Measurements from ENCODE around the gene MYO10.
"Not testable (repeated sequence)": the region's sequence is repeated elsewhere in the genome, so short reads cannot be mapped to it uniquely, and the experiment has no call there.

MYO10 gene

DNA sequence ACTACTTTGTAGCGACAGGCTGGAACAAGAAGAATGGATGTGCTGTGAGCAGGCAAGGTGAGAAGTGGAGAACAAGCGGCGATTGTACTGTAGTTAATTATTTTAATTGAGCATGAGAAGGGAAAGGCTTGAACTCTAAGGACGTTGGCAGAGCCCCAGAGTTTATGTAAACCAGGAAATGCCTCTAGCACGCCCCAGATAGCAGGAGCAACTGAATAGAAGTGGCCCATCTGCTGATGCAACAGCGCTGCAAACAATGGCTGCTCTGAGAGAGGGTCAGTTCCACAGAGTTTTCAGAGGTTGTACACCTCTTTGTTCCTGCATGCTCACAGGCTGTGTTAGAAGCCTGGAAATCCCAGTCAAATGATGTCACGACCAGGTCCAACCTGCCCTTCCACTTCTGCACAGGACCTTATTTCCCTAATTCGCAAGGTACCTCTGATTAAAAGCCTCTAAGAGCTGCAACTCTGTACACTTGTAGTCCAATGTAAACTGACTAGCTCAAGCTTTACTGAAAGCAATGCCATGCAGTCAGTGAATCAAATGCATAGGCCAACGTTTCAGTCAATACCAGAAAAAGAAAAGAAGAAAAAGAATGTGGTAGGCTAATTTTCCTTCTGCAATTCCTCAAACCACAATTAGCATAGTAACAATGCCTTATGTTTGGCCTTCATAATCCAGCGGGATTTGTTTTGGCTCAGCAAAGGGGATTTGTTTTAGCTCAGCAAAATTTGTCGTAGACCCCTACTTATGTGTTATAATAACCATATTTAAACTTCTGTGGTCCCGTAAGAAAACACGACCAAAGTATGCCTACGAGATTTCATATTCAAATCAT lies 199.7 kb downstream of the MYO10 start:
- no peaks in the 10 kb centered on the region for H3K9me3 Mint-ChIP-seq
- ATAC-seq (ENCODE audit: low read depth) (no peak), DNase-seq (ENCODE audit: low spot score in 2 of 2) (no peak)
- no peak overlapping the region for H3K27ac Mint-ChIP-seq
- H3K27me3 Mint-ChIP-seq: peaks cover 9% of the 10 kb centered on the region
- no peak overlapping the region for H3K4me3 Mint-ChIP-seq
- no peaks in the 10 kb centered on the region for H3K4me1 Mint-ChIP-seq
- no peaks in the 10 kb centered on the region for H3K36me3 Mint-ChIP-seq

- no peak for DNase-seq (ENCODE audit: low spot score in 2 of 2)
- no peak for ATAC-seq (ENCODE audit: low read depth)
- H3K27me3 Mint-ChIP-seq: peaks cover 11% of the 10 kb centered on the region
Observed at GRCh38 chr5:16735101-16736060, 200.7 kb downstream of the MYO10 start.

DNA sequence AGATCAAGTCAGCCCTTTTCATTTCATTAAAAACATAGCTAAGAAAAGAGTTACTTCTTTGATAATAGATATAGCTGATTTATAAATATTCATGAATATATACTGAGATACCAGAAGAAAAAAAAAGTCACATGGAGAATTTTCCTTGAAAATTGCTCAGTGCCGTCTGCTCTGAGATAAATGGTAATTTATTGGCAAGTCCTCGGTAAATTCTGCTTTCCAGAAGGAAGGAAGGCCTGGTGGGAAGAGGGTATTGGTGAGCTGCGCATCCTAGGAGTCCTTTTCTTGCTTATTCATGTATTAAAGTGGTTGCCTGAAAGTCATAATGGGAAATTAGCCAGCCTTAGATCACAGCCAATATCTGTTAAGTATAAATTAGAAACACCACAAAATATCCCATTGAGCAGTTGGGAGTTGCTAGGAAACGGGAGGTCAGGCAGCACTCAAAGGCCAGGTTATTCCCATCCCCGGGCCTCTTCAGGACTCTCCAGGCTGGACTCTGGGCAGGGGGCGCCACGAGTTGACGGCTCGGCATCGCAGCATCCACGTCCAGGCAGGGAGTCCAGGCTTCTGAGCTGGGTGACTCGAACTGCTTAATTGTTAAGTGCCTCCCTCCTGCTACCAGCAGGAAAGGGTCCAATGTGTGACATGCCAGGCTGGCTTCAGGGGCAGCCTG lies 202.6 kb downstream of the MYO10 start:
- H3K9me3 Mint-ChIP-seq: peaks cover 2% of the 10 kb centered on the region
- peaks cover 11% of the 10 kb centered on the region for H3K27me3 Mint-ChIP-seq
- H3K4me1 Mint-ChIP-seq: no peaks in the 10 kb centered on the region
- ATAC-seq (ENCODE audit: low read depth) (no peak), DNase-seq (ENCODE audit: low spot score in 2 of 2) (no peak)
- H3K27ac Mint-ChIP-seq: no peak overlapping the region
- H3K4me3 Mint-ChIP-seq: no peak overlapping the region
- H3K36me3 Mint-ChIP-seq: no peaks in the 10 kb centered on the region

More at GRCh38 chr5:16735101-16736060, 200.7 kb downstream of the MYO10 start:
- no peaks in the 10 kb centered on the region for H3K9me3 Mint-ChIP-seq
- no peaks in the 10 kb centered on the region for H3K4me1 Mint-ChIP-seq
- H3K4me3 Mint-ChIP-seq: no peak overlapping the region
- H3K27ac Mint-ChIP-seq: no peak overlapping the region
- H3K36me3 Mint-ChIP-seq: no peaks in the 10 kb centered on the region

- ATAC-seq (ENCODE audit: low read depth): no peak
- DNase-seq (ENCODE audit: low spot score in 2 of 2): no peak
- Mint-ChIP-seq H3K36me3 (no peaks in the 10 kb centered on the region), H3K9me3 (peaks cover 2% of the 10 kb centered on the region), H3K4me1 (peaks cover 3% of the 10 kb centered on the region), H3K27me3 (peaks cover 12% of the 10 kb centered on the region), H3K4me3 (no peak overlapping the region), H3K27ac (no peak overlapping the region)
Observed at GRCh38 chr5:16732356-16732755, 203.7 kb downstream of the MYO10 start.

- Mint-ChIP-seq H3K27ac (no peak overlapping the region), H3K4me3 (no peak overlapping the region), H3K9me3 (peaks cover 4% of the 10 kb centered on the region), H3K36me3 (no peaks in the 10 kb centered on the region), H3K27me3 (peaks cover 7% of the 10 kb centered on the region), H3K4me1 (peaks cover 6% of the 10 kb centered on the region)
- DNase-seq (ENCODE audit: low spot score in 2 of 2) (no peak), ATAC-seq (ENCODE audit: low read depth) (no peak)
Observed at GRCh38 chr5:16727755-16728325, 208.2 kb downstream of the MYO10 start.

DNA sequence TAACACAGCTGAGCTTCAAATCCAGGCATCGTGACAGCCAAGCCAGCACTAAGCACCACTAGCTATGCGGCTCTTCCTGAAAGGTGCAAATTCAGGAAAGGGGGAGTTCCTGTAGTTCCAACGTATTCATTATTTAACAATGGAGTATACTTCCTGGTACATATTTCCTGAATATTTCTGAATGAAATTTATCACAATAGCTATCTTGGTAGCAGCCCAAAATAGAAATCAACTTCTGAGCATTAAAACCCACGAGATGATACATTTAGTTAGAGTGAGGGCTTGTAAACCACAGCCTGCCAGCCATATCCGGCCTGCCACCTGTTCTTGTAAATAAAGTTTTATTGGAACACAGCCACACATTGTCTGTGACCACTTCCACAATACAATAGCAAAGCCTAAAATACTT lies 209.5 kb downstream of the MYO10 start:
- Mint-ChIP-seq H3K4me1 (peaks cover 6% of the 10 kb centered on the region), H3K27ac (no peak overlapping the region), H3K9me3 (peaks cover 4% of the 10 kb centered on the region), H3K36me3 (no peaks in the 10 kb centered on the region), H3K4me3 (no peak overlapping the region), H3K27me3 (peaks cover 4% of the 10 kb centered on the region)
- ATAC-seq (ENCODE audit: low read depth) (no peak), DNase-seq (ENCODE audit: low spot score in 2 of 2) (no peak)

DNA sequence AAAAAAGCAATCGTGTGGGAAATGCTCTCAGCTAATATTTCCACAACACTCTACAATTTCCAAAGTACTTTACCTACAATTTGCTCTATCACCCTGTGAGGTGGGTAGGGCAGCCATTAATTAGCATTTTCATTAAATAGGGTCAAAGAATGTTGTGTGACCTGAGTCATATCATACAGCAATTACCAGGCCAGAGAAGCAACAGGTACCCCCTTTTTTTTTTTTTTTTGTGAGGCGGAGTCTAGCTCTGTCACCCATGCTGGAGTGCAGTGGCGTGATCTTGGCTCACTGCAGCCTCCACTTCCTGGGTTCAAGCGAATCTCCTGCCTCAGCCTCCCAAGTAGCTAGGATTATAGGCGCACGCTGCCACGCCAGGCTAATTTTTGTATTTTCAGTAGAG lies 210.5 kb downstream of the MYO10 start:
- Mint-ChIP-seq H3K4me3 (no peak overlapping the region), H3K9me3 (peaks cover 4% of the 10 kb centered on the region)
- no peak for ATAC-seq (ENCODE audit: low read depth)

DNA sequence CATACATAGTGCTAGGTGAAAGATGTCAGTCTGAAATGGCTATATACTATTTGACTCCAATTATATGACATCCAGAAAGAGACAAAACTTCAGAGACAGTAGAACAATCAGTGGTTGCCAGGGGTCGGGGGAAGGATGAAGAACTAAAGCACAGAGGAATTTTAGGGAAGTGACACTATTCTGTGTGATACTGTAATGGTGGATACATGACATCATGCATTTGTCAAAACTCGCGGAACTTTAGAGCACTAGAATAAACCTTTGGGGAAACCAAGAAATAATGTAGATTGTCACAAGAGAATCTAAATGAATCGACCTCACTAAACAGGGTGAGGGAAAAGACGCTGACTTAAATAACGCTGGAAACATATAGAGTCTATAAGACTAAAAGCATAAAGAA lies 212.3 kb downstream of the MYO10 start:
- DNase-seq (ENCODE audit: low spot score in 2 of 2) (no peak), ATAC-seq (ENCODE audit: low read depth) (no peak)
- Mint-ChIP-seq H3K4me1 (peaks cover 6% of the 10 kb centered on the region), H3K4me3 (no peak overlapping the region), H3K9me3 (peaks cover 3% of the 10 kb centered on the region), H3K36me3 (no peaks in the 10 kb centered on the region), H3K27ac (no peak overlapping the region), H3K27me3 (peaks cover 2% of the 10 kb centered on the region)

More for the DNA sequence above, 210.5 kb downstream of the MYO10 start:
- DNase-seq (ENCODE audit: low spot score in 2 of 2): no peak
- Mint-ChIP-seq H3K27ac (no peak overlapping the region), H3K36me3 (no peaks in the 10 kb centered on the region), H3K4me1 (peaks cover 6% of the 10 kb centered on the region), H3K27me3 (peaks cover 2% of the 10 kb centered on the region)

GRCh38 chr5:16722097-16722495 lies 214.0 kb downstream of the MYO10 start:
- DNase-seq (ENCODE audit: low spot score in 2 of 2) (no peak), ATAC-seq (ENCODE audit: low read depth) (no peak)
- no peak overlapping the region for H3K27ac Mint-ChIP-seq
- peaks cover 2% of the 10 kb centered on the region for H3K4me1 Mint-ChIP-seq
- H3K27me3 Mint-ChIP-seq: no peaks in the 10 kb centered on the region
- H3K9me3 Mint-ChIP-seq: peaks cover 3% of the 10 kb centered on the region
- no peak overlapping the region for H3K4me3 Mint-ChIP-seq
- H3K36me3 Mint-ChIP-seq: no peaks in the 10 kb centered on the region

- H3K4me3 Mint-ChIP-seq: no peak overlapping the region
- H3K36me3 Mint-ChIP-seq: no peaks in the 10 kb centered on the region
- H3K9me3 Mint-ChIP-seq: peaks cover 3% of the 10 kb centered on the region
- no peak for DNase-seq (ENCODE audit: low spot score in 2 of 2)
- no peaks in the 10 kb centered on the region for H3K27me3 Mint-ChIP-seq
- H3K27ac Mint-ChIP-seq: no peak overlapping the region
- peaks cover 2% of the 10 kb centered on the region for H3K4me1 Mint-ChIP-seq
- ATAC-seq (ENCODE audit: low read depth): no peak
Observed at GRCh38 chr5:16721151-16722096, 214.7 kb downstream of the MYO10 start.

DNA sequence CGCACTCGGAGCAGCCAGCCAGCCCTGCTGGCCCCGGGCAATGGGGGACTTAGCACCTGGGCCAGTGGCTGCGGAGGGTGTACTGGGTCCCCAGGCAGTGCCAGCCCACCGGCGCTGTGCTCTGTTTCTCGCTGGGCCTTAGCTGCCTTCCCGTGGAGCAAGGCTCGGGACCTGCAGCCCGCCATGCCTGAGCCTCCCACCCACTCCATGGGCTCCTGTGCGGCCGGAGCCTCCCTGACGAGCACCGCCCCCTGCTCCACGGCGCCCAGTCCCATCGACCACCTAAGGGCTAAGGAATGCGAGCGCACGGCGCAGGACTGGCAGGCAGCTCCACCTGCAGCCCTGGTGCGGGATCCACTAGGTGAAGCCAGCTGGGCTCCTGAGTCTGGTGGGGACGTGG lies 218.1 kb downstream of the MYO10 start:
- H3K4me1 Mint-ChIP-seq; H3K36me3 Mint-ChIP-seq; ATAC-seq (ENCODE audit: low read depth); DNase-seq (ENCODE audit: low spot score in 2 of 2); H3K9me3 Mint-ChIP-seq; H3K27ac Mint-ChIP-seq; H3K27me3 Mint-ChIP-seq; H3K4me3 Mint-ChIP-seq: not testable (repeated sequence)

DNA sequence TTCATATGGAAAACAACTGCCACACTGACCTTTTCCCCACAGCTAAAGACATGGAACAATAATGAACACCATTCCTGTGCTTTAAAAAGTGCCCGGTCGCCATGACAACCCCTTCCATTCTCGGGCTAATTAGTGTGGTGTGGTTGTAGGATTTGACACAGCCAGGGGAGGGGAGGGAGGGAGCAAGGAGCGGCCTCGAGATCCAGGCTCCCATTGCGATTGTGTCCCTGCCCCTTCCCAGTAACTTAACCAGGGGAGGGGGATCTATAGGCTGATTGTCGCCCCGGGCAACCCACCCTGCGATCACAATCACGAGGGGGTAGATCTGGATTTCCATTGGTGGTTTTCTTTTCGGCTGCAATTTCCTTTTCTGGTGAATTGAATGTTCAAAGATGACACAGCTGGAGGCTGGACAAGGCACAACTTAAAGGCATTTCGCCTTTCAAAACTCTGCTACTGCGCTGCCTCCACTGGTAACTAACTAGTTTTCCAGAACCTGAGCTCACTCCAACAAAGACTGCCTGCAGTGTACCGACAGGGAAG lies 222.6 kb downstream of the MYO10 start:
- no peak overlapping the region for H3K4me3 Mint-ChIP-seq
- DNase-seq (ENCODE audit: low spot score in 2 of 2): no peak

More for the DNA sequence above, 222.6 kb downstream of the MYO10 start:
- no peaks in the 10 kb centered on the region for H3K36me3 Mint-ChIP-seq
- H3K27ac Mint-ChIP-seq: no peak overlapping the region
- no peaks in the 10 kb centered on the region for H3K9me3 Mint-ChIP-seq
- H3K4me1 Mint-ChIP-seq: no peaks in the 10 kb centered on the region
- no peak for ATAC-seq (ENCODE audit: low read depth)
- peaks cover 5% of the 10 kb centered on the region for H3K27me3 Mint-ChIP-seq
